ENCODE measurements around the gene POLR1A.

Gene POLR1A

GRCh38 chr2:86048888-86049287, 56.8 kb downstream of the POLR1A start:
- TF ChIP-seq CTCF (IDR thresholded peaks at IDR 0.05; ENCODE audit: low read depth, low read length, missing control alignments): no peak
- no peak for DNase-seq (ENCODE audit: extremely low read depth, low read depth)
- H3K4me3 ChIP-seq (replicated peaks; ENCODE audit: low read depth, low read length): no peak overlapping the region

- DNase-seq (ENCODE audit: extremely low read depth, low read depth): no peak
- TF ChIP-seq CTCF (IDR thresholded peaks at IDR 0.05; ENCODE audit: low read depth, low read length, missing control alignments): no peak
- H3K4me3 ChIP-seq (replicated peaks; ENCODE audit: low read depth, low read length): no peak overlapping the region
Measured at GRCh38 chr2:86048383-86048701, 57.3 kb downstream of the POLR1A start.

GRCh38 chr2:86047575-86048382, 57.9 kb downstream of the POLR1A start:
- DNase-seq (ENCODE audit: extremely low read depth, low read depth): no peak
- no peak overlapping the region for H3K4me3 ChIP-seq (replicated peaks; ENCODE audit: low read depth, low read length)
- TF ChIP-seq CTCF (IDR thresholded peaks at IDR 0.05; ENCODE audit: low read depth, low read length, missing control alignments): no peak

- no peak overlapping the region for H3K4me3 ChIP-seq (replicated peaks; ENCODE audit: low read depth, low read length)
- no peak for DNase-seq (ENCODE audit: extremely low read depth, low read depth)
- TF ChIP-seq CTCF (IDR thresholded peaks at IDR 0.05; ENCODE audit: low read depth, low read length, missing control alignments): no peak
Measured at GRCh38 chr2:86045541-86045940, 60.1 kb downstream of the POLR1A start.

- no peak for TF ChIP-seq CTCF (IDR thresholded peaks at IDR 0.05; ENCODE audit: low read depth, low read length, missing control alignments)
- H3K4me3 ChIP-seq (replicated peaks; ENCODE audit: low read depth, low read length): no peak overlapping the region
- no peak for DNase-seq (ENCODE audit: extremely low read depth, low read depth)
Measured at GRCh38 chr2:86044614-86045013, 61.1 kb downstream of the POLR1A start.

- no peak overlapping the region for H3K4me3 ChIP-seq (replicated peaks; ENCODE audit: low read depth, low read length)
- no peak for TF ChIP-seq CTCF (IDR thresholded peaks at IDR 0.05; ENCODE audit: low read depth, low read length, missing control alignments)
- no peak for DNase-seq (ENCODE audit: extremely low read depth, low read depth)
Measured at GRCh38 chr2:86044045-86044444, 61.6 kb downstream of the POLR1A start.

All from HFF-Myc (cell line).